K562 (cell line): ENCODE results near the gene ASB11. TPM values are rescaled to one million over a fixed set of nuclear protein-coding genes. Genes with fewer than 3 reads are reported as not detected.

Experiments
- ATAC-seq: fragments of 200-7000 bp; cut with Tn5 transposase; 3 replicates; pipeline ENCODE4 v1.9.1; 2020; ENCODE audit warnings: moderate library complexity
- BruUV-seq: library from RNA; stranded (reverse); fragments of 400-500 nt; replicated peaks from 2 replicates; lab custom pipeline; 2021; lab: Mats Ljungman, UMichigan
- CTCF ChIA-PET: fragments of 300-600 bp; formaldehyde crosslinking; extraction: SDS; loops from one replicate; lab custom pipeline; 2021; ENCODE audit warnings: low intra/inter-chr PET ratio; lab: Yijun Ruan, JAX
- POLR2A ChIA-PET: fragments of 300-600, 350-650 bp; sonication (Branson Sonifier 250); formaldehyde crosslinking; extraction: SDS; loops from one replicate; lab custom pipeline; 2021; ENCODE audit warnings: antibody characterized with exemption, inconsistent platforms; lab: Yijun Ruan, JAX
- DNase-seq, 4 experiments: peaks; one replicate each; pipeline versions ENCODE4 v3.0.0 to v3.0.0-alpha.2; 2011 to 2018; ENCODE audit warnings: low spot score in 3 of 4, mixed read lengths in 3 of 4; ENCODE audit errors: extremely low read depth in 1 of 4
- FAIRE-seq: peaks from 2 replicates; lab custom pipeline; 2011; peaks lifted over from hg19 to GRCh38; lab: Jason Lieb, UNC
- H2AFZ ChIP-seq: 2 replicates; pipeline ENCODE4 v1.6.0; 2011; ENCODE audit warnings: low read depth, low read length, control low read depth, inconsistent platforms
- H3K27ac ChIP-seq: fragments of 200-600 bp; 3 replicates; pipeline ENCODE4 v1.8.0; 2011; ENCODE audit warnings: low read depth, mild to moderate bottlenecking, control low read depth, inconsistent platforms, low read length, moderate library complexity, mixed read lengths; ENCODE audit errors: extremely low read depth
- H3K27me3 ChIP-seq, 2 experiments: fragments of 300-600 bp in 1 of 2; 2 replicates in 1 of 2; 3 replicates in 1 of 2; pipeline versions ENCODE4 v1.6.0 to v1.8.0; 2011; ENCODE audit warnings: inconsistent platforms in 2 of 2, low read length in 2 of 2, mild to moderate bottlenecking in 1 of 2, mixed read lengths in 1 of 2, moderate library complexity in 1 of 2; ENCODE audit not compliant: control insufficient read depth in 2 of 2, insufficient read depth in 2 of 2
- H3K36me3 ChIP-seq: fragments of 300-600 bp; 3 replicates; pipeline ENCODE4 v1.8.0; 2011; ENCODE audit warnings: mild to moderate bottlenecking, low read length, inconsistent platforms; ENCODE audit not compliant: control insufficient read depth, insufficient read depth
- H3K4me1 ChIP-seq, 2 experiments: fragments of 200-600 bp in 1 of 2; replicated peaks in 1 of 2; 2 replicates in 1 of 2; 3 replicates in 1 of 2; pipeline versions ENCODE4 v1.5.1 to v1.8.0; 2011; ENCODE audit warnings: inconsistent platforms in 2 of 2, low read length in 2 of 2, mild to moderate bottlenecking in 1 of 2, mixed read lengths in 1 of 2, moderate library complexity in 1 of 2; ENCODE audit not compliant: control insufficient read depth in 2 of 2, insufficient read depth in 2 of 2
- H3K4me2 ChIP-seq: 2 replicates; pipeline ENCODE4 v1.6.1; 2011; ENCODE audit warnings: low read length, control low read depth, inconsistent platforms, mixed read lengths; ENCODE audit not compliant: insufficient read depth
- H3K4me3 ChIP-seq: fragments of 200-600 bp; sonication (generic), shearing (Covaris generic); 2 replicates; pipeline ENCODE4 v1.5.1; 2016; ENCODE audit warnings: control low read depth, inconsistent platforms
- H3K79me2 ChIP-seq: fragments of 200-600 bp; 3 replicates; pipeline ENCODE4 v1.8.0; 2011; ENCODE audit warnings: low read length, inconsistent platforms; ENCODE audit not compliant: control insufficient read depth, insufficient read depth
- H3K9ac ChIP-seq, 2 experiments: 2 replicates each; pipeline versions ENCODE4 v1.6.0 to v1.6.1; 2011; ENCODE audit warnings: low read depth in 2 of 2, low read length in 2 of 2, control low read depth in 1 of 2, inconsistent platforms in 1 of 2, mild to moderate bottlenecking in 1 of 2, mixed read lengths in 1 of 2; ENCODE audit not compliant: insufficient read depth in 1 of 2
- H3K9me1 ChIP-seq: one replicate; pipeline ENCODE4 v1.6.0; 2011; ENCODE audit warnings: inconsistent platforms, mild to moderate bottlenecking, low read length, moderate library complexity; ENCODE audit not compliant: control insufficient read depth, insufficient read depth
- H3K9me3 ChIP-seq: replicated peaks from 2 replicates; pipeline ENCODE4 v1.5.1; 2011; ENCODE audit warnings: low read depth, low read length, inconsistent platforms; ENCODE audit not compliant: control insufficient read depth, insufficient read depth
- H4K20me1 ChIP-seq: replicated peaks from 2 replicates; pipeline ENCODE4 v1.6.1; 2011; ENCODE audit warnings: low read length, inconsistent platforms, mixed read lengths; ENCODE audit not compliant: control insufficient read depth, insufficient read depth
- DEAF1 ChIP-seq: fragments of 450-650 bp; formaldehyde crosslinking; IDR thresholded peaks from 2 replicates; pipeline ENCODE4 v1.4.0; 2020; ENCODE audit warnings: mild to moderate bottlenecking, moderate library complexity
- MYNN ChIP-seq, 2 experiments: sonication (generic); formaldehyde crosslinking in 1 of 2; IDR thresholded peaks; 2 replicates each; pipeline versions ENCODE4 v1.5.0 to v1.6.1; 2016 to 2020; ENCODE audit warnings: antibody characterized with exemption in 1 of 2, missing genetic modification reagents in 1 of 2
- PHTF2 ChIP-seq: fragments of 250-450 bp; sonication (Bioruptor Pico); IDR thresholded peaks from 2 replicates; pipeline ENCODE4 v1.5.0; 2021; ENCODE audit warnings: mild to moderate bottlenecking
- RAD21 ChIP-seq, 2 experiments: fragments of 250-450 bp in 1 of 2; fragments of 450-650 bp in 1 of 2; sonication (Bioruptor Pico) in 1 of 2; formaldehyde crosslinking in 1 of 2; IDR thresholded peaks in 1 of 2; conservative IDR thresholded peaks in 1 of 2; 2 replicates each; pipeline versions ENCODE4 v1.4.0 to v1.8.0; 2020 to 2022; ENCODE audit warnings: mild to moderate bottlenecking in 2 of 2, moderate library complexity in 1 of 2
- SMC3 ChIP-seq: conservative IDR thresholded peaks from 2 replicates; pipeline ENCODE4 v1.6.1; 2011; ENCODE audit warnings: low read depth, low read length, improper control_type of control experiment; ENCODE audit not compliant: insufficient read depth
- ZKSCAN3 ChIP-seq: fragments of 250-450 bp; sonication (Bioruptor Pico); IDR thresholded peaks from 2 replicates; pipeline ENCODE4 v1.4.0; 2020
- WGBS: fragments of 100-300 bp; shearing (Covaris generic); methylation state at CpG from one replicate; pipeline ENCODE4 v1.1.6; 2016; ENCODE audit warnings: low coverage, mixed read lengths; ENCODE audit not compliant: insufficient coverage; ENCODE audit errors: missing lambda C conversion rate; 5-methylcytosine and 5-hydroxymethylcytosine counted together
- in situ Hi-C: fragments of 300-500 bp; cut with MboI; formaldehyde crosslinking; loops from 4 replicates; pipeline ENCODE4 v1.15.0; 2018; ENCODE audit warnings: inconsistent platforms, mixed read lengths
- intact Hi-C: fragments of 100-400 bp; cut with micrococcal nuclease; formaldehyde crosslinking; loops from 2 replicates; pipeline ENCODE4 v1.14.2; 2022
- polyA plus RNA-seq, 8 experiments: library from polyadenylated mRNA; depleted of rRNA in 4 of 8; stranded (reverse) in 5 of 8; unstranded in 3 of 8; fragments of >200 nt; fragmentation: Nextera tagmentation in 2 of 8; fragmentation: Illumina TruSeq in 1 of 8; extraction: Ambion mirVana in 2 of 8; extraction: Trizol in 1 of 8; gene quantifications; 2 replicates each; pipeline versions ENCODE4 v1.2.1 to v1.2.3, GENCODE V29; 2011 to 2014; ENCODE audit warnings: inconsistent platforms in 1 of 8, missing spikeins in 1 of 8
- total RNA-seq, 7 experiments: library from RNA; depleted of rRNA in 6 of 7; stranded (reverse); fragments of >200 nt in 6 of 7; fragmentation: Illumina TruSeq in 2 of 7; extraction: Trizol in 2 of 7; gene quantifications; 2 replicates each; pipeline versions ENCODE4 v1.2.1 to v1.2.3, GENCODE V29; 2011 to 2021; ENCODE audit warnings: low replicate concordance in 1 of 7
- TF ChIP-seq, protein P1 (sequence below), 3 experiments: IDR thresholded peaks in 2 of 3; conservative IDR thresholded peaks in 1 of 3; 2 replicates each; pipeline ENCODE4 v1.5.1; 2011 to 2012; ENCODE audit warnings: low read length in 3 of 3, mild to moderate bottlenecking in 3 of 3, control low read depth in 2 of 3, improper control_type of control experiment in 1 of 3, inconsistent platforms in 1 of 3, low read depth in 1 of 3, mixed read lengths in 1 of 3, moderate library complexity in 1 of 3; ENCODE audit not compliant: insufficient read depth in 2 of 3
- TF ChIP-seq, protein P2 (sequence below), 2 experiments: fragments of 450-650 bp; formaldehyde crosslinking in 1 of 2; IDR thresholded peaks; 2 replicates each; pipeline versions ENCODE4 v1.4.0 to v1.6.1; 2014 to 2020; ENCODE audit warnings: mild to moderate bottlenecking in 2 of 2, borderline replicate concordance in 1 of 2, low read depth in 1 of 2

ASB11 gene
- total and polyA plus RNA-seq, 9 of the 15 experiments (the other 6 are each of a cell fraction or from before 2014, with no cell fraction given): not detected

DNA sequence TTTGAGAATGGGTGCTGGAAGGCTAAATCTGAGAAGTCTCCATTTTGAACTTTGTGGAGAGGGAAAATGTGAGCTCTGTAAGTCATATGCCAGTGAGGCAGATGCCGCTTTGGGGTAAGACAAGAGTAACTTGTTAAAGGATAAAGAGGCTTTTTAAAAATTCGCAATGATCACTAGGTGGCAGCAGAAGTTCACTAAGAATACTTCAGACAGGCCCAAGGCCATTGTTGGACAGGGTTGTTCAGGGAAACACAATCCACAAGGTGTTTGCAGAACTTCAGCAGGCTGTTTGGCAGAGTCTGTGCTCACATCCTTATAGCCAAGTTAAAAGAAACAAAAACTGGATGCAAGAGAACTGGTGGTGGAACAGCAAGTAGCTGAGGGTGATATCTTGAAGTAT lies 33.6 kb upstream of the ASB11 start:
- FAIRE-seq (peak; percentile 90), ATAC-seq (peak; percentile 92)

More for the DNA sequence above, 33.6 kb upstream of the ASB11 start:
- TF ChIP-seq DEAF1 (CRISPR knock-in tag) (0 out of 2 replicates have a peak, but pooled peaks have one; percentile 11), SMC3 (0 out of 2 replicates have a peak, but pooled peaks have one; percentile 48), ZKSCAN3 (no peak), PHTF2 (no peak), MYNN (IDR thresholded peaks at IDR 0.05) (no peak), MYNN (CRISPR knock-in tag; IDR thresholded peaks at IDR 0.05) (no peak), RAD21 (CRISPR knock-in tag; conservative IDR thresholded peaks at IDR 0.05 in 1 of 2, IDR thresholded peaks at IDR 0.05 in 1 of 2) (peak; percentile 65 to 78)
- TF ChIP-seq, protein P1, sequence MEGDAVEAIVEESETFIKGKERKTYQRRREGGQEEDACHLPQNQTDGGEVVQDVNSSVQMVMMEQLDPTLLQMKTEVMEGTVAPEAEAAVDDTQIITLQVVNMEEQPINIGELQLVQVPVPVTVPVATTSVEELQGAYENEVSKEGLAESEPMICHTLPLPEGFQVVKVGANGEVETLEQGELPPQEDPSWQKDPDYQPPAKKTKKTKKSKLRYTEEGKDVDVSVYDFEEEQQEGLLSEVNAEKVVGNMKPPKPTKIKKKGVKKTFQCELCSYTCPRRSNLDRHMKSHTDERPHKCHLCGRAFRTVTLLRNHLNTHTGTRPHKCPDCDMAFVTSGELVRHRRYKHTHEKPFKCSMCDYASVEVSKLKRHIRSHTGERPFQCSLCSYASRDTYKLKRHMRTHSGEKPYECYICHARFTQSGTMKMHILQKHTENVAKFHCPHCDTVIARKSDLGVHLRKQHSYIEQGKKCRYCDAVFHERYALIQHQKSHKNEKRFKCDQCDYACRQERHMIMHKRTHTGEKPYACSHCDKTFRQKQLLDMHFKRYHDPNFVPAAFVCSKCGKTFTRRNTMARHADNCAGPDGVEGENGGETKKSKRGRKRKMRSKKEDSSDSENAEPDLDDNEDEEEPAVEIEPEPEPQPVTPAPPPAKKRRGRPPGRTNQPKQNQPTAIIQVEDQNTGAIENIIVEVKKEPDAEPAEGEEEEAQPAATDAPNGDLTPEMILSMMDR (IDR thresholded peaks at IDR 0.05 in 2 of 3, conservative IDR thresholded peaks at IDR 0.05 in 1 of 3; ENCODE audit: insufficient read depth in 2 of 3, low read depth in 1 of 3, low read length in 3 of 3): peak; percentile 50 to 70 (median 57)
- TF ChIP-seq, protein P2, sequence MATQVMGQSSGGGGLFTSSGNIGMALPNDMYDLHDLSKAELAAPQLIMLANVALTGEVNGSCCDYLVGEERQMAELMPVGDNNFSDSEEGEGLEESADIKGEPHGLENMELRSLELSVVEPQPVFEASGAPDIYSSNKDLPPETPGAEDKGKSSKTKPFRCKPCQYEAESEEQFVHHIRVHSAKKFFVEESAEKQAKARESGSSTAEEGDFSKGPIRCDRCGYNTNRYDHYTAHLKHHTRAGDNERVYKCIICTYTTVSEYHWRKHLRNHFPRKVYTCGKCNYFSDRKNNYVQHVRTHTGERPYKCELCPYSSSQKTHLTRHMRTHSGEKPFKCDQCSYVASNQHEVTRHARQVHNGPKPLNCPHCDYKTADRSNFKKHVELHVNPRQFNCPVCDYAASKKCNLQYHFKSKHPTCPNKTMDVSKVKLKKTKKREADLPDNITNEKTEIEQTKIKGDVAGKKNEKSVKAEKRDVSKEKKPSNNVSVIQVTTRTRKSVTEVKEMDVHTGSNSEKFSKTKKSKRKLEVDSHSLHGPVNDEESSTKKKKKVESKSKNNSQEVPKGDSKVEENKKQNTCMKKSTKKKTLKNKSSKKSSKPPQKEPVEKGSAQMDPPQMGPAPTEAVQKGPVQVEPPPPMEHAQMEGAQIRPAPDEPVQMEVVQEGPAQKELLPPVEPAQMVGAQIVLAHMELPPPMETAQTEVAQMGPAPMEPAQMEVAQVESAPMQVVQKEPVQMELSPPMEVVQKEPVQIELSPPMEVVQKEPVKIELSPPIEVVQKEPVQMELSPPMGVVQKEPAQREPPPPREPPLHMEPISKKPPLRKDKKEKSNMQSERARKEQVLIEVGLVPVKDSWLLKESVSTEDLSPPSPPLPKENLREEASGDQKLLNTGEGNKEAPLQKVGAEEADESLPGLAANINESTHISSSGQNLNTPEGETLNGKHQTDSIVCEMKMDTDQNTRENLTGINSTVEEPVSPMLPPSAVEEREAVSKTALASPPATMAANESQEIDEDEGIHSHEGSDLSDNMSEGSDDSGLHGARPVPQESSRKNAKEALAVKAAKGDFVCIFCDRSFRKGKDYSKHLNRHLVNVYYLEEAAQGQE (IDR thresholded peaks at IDR 0.05; ENCODE audit: borderline replicate concordance): peak; percentile 52
- TF ChIP-seq, protein P2 (CRISPR knock-in tag; IDR thresholded peaks at IDR 0.05; ENCODE audit: low read depth): no peak
- Histone ChIP-seq H3K36me3 (no peaks in the 10 kb centered on the region), H3K4me2 (no peak overlapping the region), H3K9me1 (no peaks in the 10 kb centered on the region), H3K79me2 (no peaks in the 10 kb centered on the region), H3K4me3 (no peak overlapping the region), H3K9me3 (no peaks in the 10 kb centered on the region), H3K4me1 (no peaks in the 10 kb centered on the region), H2AFZ (no peak overlapping the region), H4K20me1 (no peaks in the 10 kb centered on the region), H3K9ac (no peak overlapping the region), H3K27ac (no peak overlapping the region), H3K27me3 (peaks cover 0 to 2% of the 10 kb centered on the region in 2 experiments; a peak in 2 of 5 replicates)
- intact Hi-C loops: loop anchor here (1.0 to 10.0 kb wide), 3 partner anchors 119 to 306 kb away; no protein-coding TSS in a partner anchor
- CTCF ChIA-PET: interaction anchor here (0.8 to 2.0 kb wide), 2 partner anchors 117 to 119 kb away, joined by 3 to 18 read pairs; no protein-coding TSS in a partner anchor
- no TSS peak for BruUV-seq
- in situ Hi-C loops: loop anchor here (10.0 to 25.0 kb wide), 2 partner anchors 113 to 216 kb away; no protein-coding TSS in a partner anchor
- DNase-seq: peak; percentile 13 to 69 (median 22)
- POLR2A ChIA-PET: interaction anchor here (1.0 kb wide), 1 partner anchor 119 kb away, joined by 3 read pairs; no protein-coding TSS in a partner anchor
- WGBS: 17% methylated on average over 2 of the region's 2 CpGs
